Activated naive CD8-positive, alpha-beta T cell treated with anti-CD3 and anti-CD28 coated beads for 36 hours (primary cell): ENCODE data around the gene ZNHIT1. TPM values are rescaled to one million over a fixed set of nuclear protein-coding genes. Genes with fewer than 3 reads are reported as not detected.

Experiments
- DNase-seq: peaks from one replicate; pipeline ENCODE4 v3.0.0; 2021
- H3K27ac Mint-ChIP-seq: one replicate; pipeline ENCODE4 v1.8.0; 2022; ENCODE audit warnings: mild to moderate bottlenecking, moderate library complexity, mixed read lengths
- H3K27me3 Mint-ChIP-seq: one replicate; pipeline ENCODE4 v1.8.0; 2022; ENCODE audit warnings: mild to moderate bottlenecking, mixed read lengths
- H3K36me3 Mint-ChIP-seq: one replicate; pipeline ENCODE4 v1.8.0; 2021; ENCODE audit warnings: mild to moderate bottlenecking, mixed read lengths
- H3K4me1 Mint-ChIP-seq: one replicate; pipeline ENCODE4 v1.8.0; 2021; ENCODE audit warnings: mixed read lengths
- H3K4me3 Mint-ChIP-seq: one replicate; pipeline ENCODE4 v1.8.0; 2022; ENCODE audit warnings: mild to moderate bottlenecking, moderate library complexity, mixed read lengths
- H3K9me3 Mint-ChIP-seq: one replicate; pipeline ENCODE4 v1.8.0; 2022; ENCODE audit warnings: mixed read lengths
- total RNA-seq, 2 experiments: library from RNA; stranded (reverse); gene quantifications; one replicate each; pipeline ENCODE4 v1.2.3, GENCODE V29; 2021

Gene ZNHIT1
- total RNA-seq, 2 experiments from 2014 or later: 37.3 to 38.5 TPM

- Mint-ChIP-seq H3K9me3 (no peaks in the 10 kb centered on the region), H3K4me1 (peaks cover 25% of the 10 kb centered on the region), H3K4me3 (no peak overlapping the region), H3K27ac (no peak overlapping the region), H3K27me3 (no peaks in the 10 kb centered on the region), H3K36me3 (peaks cover 20% of the 10 kb centered on the region)
- DNase-seq: no peak
These were observed 4.4 kb downstream of the ZNHIT1 start for GRCh38 chr7:101222275-101222830.

GRCh38 chr7:101223528-101223927 is 5.6 kb downstream of the ZNHIT1 start:
- peaks cover 20% of the 10 kb centered on the region for H3K36me3 Mint-ChIP-seq
- no peaks in the 10 kb centered on the region for H3K27me3 Mint-ChIP-seq

GRCh38 chr7:101225650-101226049 is 7.7 kb downstream of the ZNHIT1 start:
- Mint-ChIP-seq H3K4me1 (peaks cover 6% of the 10 kb centered on the region), H3K9me3 (no peaks in the 10 kb centered on the region), H3K27ac (no peak overlapping the region), H3K36me3 (peaks cover 20% of the 10 kb centered on the region), H3K27me3 (no peaks in the 10 kb centered on the region), H3K4me3 (no peak overlapping the region)
- DNase-seq: no peak

More at GRCh38 chr7:101223528-101223927, 5.6 kb downstream of the ZNHIT1 start:
- Mint-ChIP-seq H3K9me3 (no peaks in the 10 kb centered on the region), H3K27ac (no peak overlapping the region), H3K4me3 (no peak overlapping the region), H3K4me1 (peaks cover 22% of the 10 kb centered on the region)
- no peak for DNase-seq

- peaks cover 20% of the 10 kb centered on the region for H3K36me3 Mint-ChIP-seq
- no peaks in the 10 kb centered on the region for H3K9me3 Mint-ChIP-seq
These were observed 8.8 kb downstream of the ZNHIT1 start for GRCh38 chr7:101226721-101227120.

GRCh38 chr7:101231644-101232043 is 13.7 kb downstream of the ZNHIT1 start:
- no peaks in the 10 kb centered on the region for H3K27me3 Mint-ChIP-seq
- no peak for DNase-seq
- H3K4me1 Mint-ChIP-seq: no peaks in the 10 kb centered on the region
- H3K27ac Mint-ChIP-seq: no peak overlapping the region
- no peaks in the 10 kb centered on the region for H3K36me3 Mint-ChIP-seq
- H3K4me3 Mint-ChIP-seq: no peak overlapping the region
- no peaks in the 10 kb centered on the region for H3K9me3 Mint-ChIP-seq

More at GRCh38 chr7:101226721-101227120, 8.8 kb downstream of the ZNHIT1 start:
- Mint-ChIP-seq H3K27me3 (no peaks in the 10 kb centered on the region), H3K27ac (no peak overlapping the region), H3K4me3 (no peak overlapping the region), H3K4me1 (peaks cover 6% of the 10 kb centered on the region)
- DNase-seq: no peak

- no peaks in the 10 kb centered on the region for H3K4me1 Mint-ChIP-seq
- no peak overlapping the region for H3K4me3 Mint-ChIP-seq
- DNase-seq: no peak
- no peaks in the 10 kb centered on the region for H3K9me3 Mint-ChIP-seq
- no peaks in the 10 kb centered on the region for H3K36me3 Mint-ChIP-seq
- H3K27ac Mint-ChIP-seq: no peak overlapping the region
- no peaks in the 10 kb centered on the region for H3K27me3 Mint-ChIP-seq
These were observed 14.3 kb downstream of the ZNHIT1 start for GRCh38 chr7:101232141-101232850.

- H3K36me3 Mint-ChIP-seq: peaks cover 2% of the 10 kb centered on the region
These were observed 16.1 kb downstream of the ZNHIT1 start for GRCh38 chr7:101233907-101234547.

GRCh38 chr7:101234636-101235035 is 16.7 kb downstream of the ZNHIT1 start:
- H3K9me3 Mint-ChIP-seq: no peaks in the 10 kb centered on the region
- peaks cover 2% of the 10 kb centered on the region for H3K36me3 Mint-ChIP-seq
- H3K4me1 Mint-ChIP-seq: peaks cover 2% of the 10 kb centered on the region
- H3K27me3 Mint-ChIP-seq: no peaks in the 10 kb centered on the region
- H3K27ac Mint-ChIP-seq: peak overlapping the region; percentile 45
- DNase-seq: no peak
- H3K4me3 Mint-ChIP-seq: no peak overlapping the region

More at GRCh38 chr7:101233907-101234547, 16.1 kb downstream of the ZNHIT1 start:
- DNase-seq: no peak
- H3K27me3 Mint-ChIP-seq: no peaks in the 10 kb centered on the region
- no peak overlapping the region for H3K4me3 Mint-ChIP-seq
- no peaks in the 10 kb centered on the region for H3K9me3 Mint-ChIP-seq
- peaks cover 2% of the 10 kb centered on the region for H3K4me1 Mint-ChIP-seq
- H3K27ac Mint-ChIP-seq: no peak overlapping the region

GRCh38 chr7:101235050-101235449 is 17.1 kb downstream of the ZNHIT1 start:
- Mint-ChIP-seq H3K36me3 (peaks cover 2% of the 10 kb centered on the region), H3K9me3 (no peaks in the 10 kb centered on the region), H3K4me1 (peaks cover 2% of the 10 kb centered on the region), H3K27ac (no peak overlapping the region), H3K4me3 (no peak overlapping the region), H3K27me3 (no peaks in the 10 kb centered on the region)
- no peak for DNase-seq

GRCh38 chr7:101235522-101235921 is 17.6 kb downstream of the ZNHIT1 start:
- Mint-ChIP-seq H3K4me1 (peaks cover 2% of the 10 kb centered on the region), H3K27ac (no peak overlapping the region), H3K9me3 (no peaks in the 10 kb centered on the region), H3K27me3 (no peaks in the 10 kb centered on the region), H3K4me3 (no peak overlapping the region), H3K36me3 (peaks cover 2% of the 10 kb centered on the region)
- DNase-seq: no peak

- Mint-ChIP-seq H3K4me3 (no peak overlapping the region), H3K36me3 (peaks cover 3% of the 10 kb centered on the region), H3K27me3 (no peaks in the 10 kb centered on the region), H3K27ac (no peak overlapping the region), H3K4me1 (peaks cover 4% of the 10 kb centered on the region), H3K9me3 (no peaks in the 10 kb centered on the region)
- DNase-seq: no peak
These were observed 18.4 kb downstream of the ZNHIT1 start for GRCh38 chr7:101236292-101236835.

GRCh38 chr7:101237206-101238067 is 19.5 kb downstream of the ZNHIT1 start, which contains the start of gene CLDN15:
Gene CLDN15, minus strand, starts transcription at chr7:101237802. Its CDS starts 221 bp downstream, at chr7:101237581.
- no peaks in the 10 kb centered on the region for H3K27me3 Mint-ChIP-seq
- H3K9me3 Mint-ChIP-seq: no peaks in the 10 kb centered on the region
- H3K4me3 Mint-ChIP-seq: no peak within 1 kb of the TSS
- H3K4me1 Mint-ChIP-seq: peaks cover 4% of the 10 kb centered on the region
- no peak for DNase-seq
- H3K36me3 Mint-ChIP-seq: peaks cover 3% of the 10 kb centered on the region
- H3K27ac Mint-ChIP-seq: no peak within 1 kb of the TSS

GRCh38 chr7:101238226-101239182 is 20.5 kb downstream of the ZNHIT1 start:
- Mint-ChIP-seq H3K4me3 (no peak overlapping the region), H3K36me3 (peaks cover 4% of the 10 kb centered on the region), H3K9me3 (no peaks in the 10 kb centered on the region), H3K27me3 (no peaks in the 10 kb centered on the region), H3K27ac (no peak overlapping the region), H3K4me1 (peaks cover 13% of the 10 kb centered on the region)
- no peak for DNase-seq
